ENCODE measurements around the gene PRODH. TPM values are rescaled to one million over a fixed set of nuclear protein-coding genes. Genes with fewer than 3 reads are reported as not detected.
"Not testable (repeated sequence)": the region's sequence is repeated elsewhere in the genome, so short reads cannot be mapped to it uniquely, and the experiment has no call there.

Gene PRODH
- polyA plus RNA-seq, 1 donor = 12.3 TPM

GRCh38 chr22:18906896-18907295 is 29.2 kb downstream of the PRODH start:
- DNase-seq (ENCODE audit: low read depth) = no peak

- DNase-seq (ENCODE audit: low read depth) = not testable (repeated sequence)
Measured at GRCh38 chr22:18906410-18906745, 29.7 kb downstream of the PRODH start.

- DNase-seq (ENCODE audit: low read depth) = no peak
Measured at GRCh38 chr22:18905540-18906409, 30.3 kb downstream of the PRODH start, which contains the start of gene DGCR6. TSS of gene DGCR6 (plus strand) at chr22:18906320. CDS start at chr22:18906375, 55 bp downstream.

GRCh38 chr22:18896037-18896657 is 39.9 kb downstream of the PRODH start:
- not testable (repeated sequence) for DNase-seq (ENCODE audit: low read depth)

- DNase-seq (ENCODE audit: low read depth) = not testable (repeated sequence)
Measured at GRCh38 chr22:18893775-18894174, 42.3 kb downstream of the PRODH start.

- not testable (repeated sequence) for DNase-seq (ENCODE audit: low read depth)
Measured at GRCh38 chr22:18890510-18891192, 45.4 kb downstream of the PRODH start.

- DNase-seq (ENCODE audit: low read depth) = no peak
Measured at GRCh38 chr22:18888115-18888514, 48.0 kb downstream of the PRODH start.

GRCh38 chr22:18884465-18884864 is 51.6 kb downstream of the PRODH start:
- DNase-seq (ENCODE audit: low read depth) = not testable (repeated sequence)

- DNase-seq (ENCODE audit: low read depth) = not testable (repeated sequence)
Measured at GRCh38 chr22:18881260-18881659, 54.8 kb downstream of the PRODH start.

Other genes with a start within 250 kb of the PRODH start
- gene DGCR6, start 30.0 kb downstream of the PRODH start, polyA plus RNA-seq (ENCODE audit: insufficient read length) = 80.0 TPM
- gene DGCR2, start 186.1 kb upstream of the PRODH start, polyA plus RNA-seq (ENCODE audit: insufficient read length) = 44.3 TPM
- not detected for gene TSSK2, start 195.0 kb upstream of the PRODH start, polyA plus RNA-seq (ENCODE audit: insufficient read length)
- 12.2 TPM for gene ESS2, start 208.4 kb upstream of the PRODH start, polyA plus RNA-seq (ENCODE audit: insufficient read length)
- not detected for gene GSC2, start 214.0 kb upstream of the PRODH start, polyA plus RNA-seq (ENCODE audit: insufficient read length)
- gene SLC25A1, start 242.4 kb upstream of the PRODH start, polyA plus RNA-seq (ENCODE audit: insufficient read length) = 17.6 TPM